GM19193 (cell line): Measurements from ENCODE around the gene ZNF574.

Source experiments
- POLR2A ChIP-seq: IDR thresholded peaks from 4 replicates; pipeline ENCODE4 v1.6.1; 2011; ENCODE audit not compliant: insufficient read depth, insufficient read length; ENCODE audit errors: extremely low read depth

Gene ZNF574

GRCh38 chr19:42088471-42089190 is 12.7 kb downstream of the ZNF574 start:
- no peak for TF ChIP-seq POLR2A

DNA sequence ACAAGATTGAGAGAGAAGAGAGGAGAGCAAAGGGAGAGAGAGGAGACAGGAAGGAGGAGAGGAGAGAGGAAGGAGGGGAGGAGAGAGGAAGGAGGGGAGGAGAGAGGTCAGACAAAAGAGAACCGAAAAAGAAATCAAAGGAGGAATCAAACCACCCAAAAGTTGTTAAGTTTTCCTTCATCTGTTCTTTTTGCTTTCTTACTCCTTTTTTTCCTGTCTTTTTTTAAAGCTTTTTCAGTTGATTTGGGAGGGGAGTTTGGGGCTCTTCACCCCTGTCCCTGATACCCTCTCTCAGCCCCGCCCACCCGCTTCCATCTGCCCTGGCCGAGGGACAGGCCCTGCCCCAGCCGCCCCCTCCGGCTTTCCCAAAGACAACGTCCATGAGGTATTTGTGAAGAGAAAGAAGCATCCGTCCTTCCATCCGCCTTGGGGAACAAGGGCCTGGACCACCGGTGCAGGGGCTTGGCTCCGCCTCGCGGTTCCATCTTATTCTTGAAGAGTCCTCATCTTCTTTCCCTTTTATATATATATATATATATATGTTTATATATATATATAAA is 13.3 kb downstream of the ZNF574 start:
- TF ChIP-seq POLR2A: no peak

- peak; percentile 18 for TF ChIP-seq POLR2A
Measured at GRCh38 chr19:42089772-42090171, 13.8 kb downstream of the ZNF574 start.

DNA sequence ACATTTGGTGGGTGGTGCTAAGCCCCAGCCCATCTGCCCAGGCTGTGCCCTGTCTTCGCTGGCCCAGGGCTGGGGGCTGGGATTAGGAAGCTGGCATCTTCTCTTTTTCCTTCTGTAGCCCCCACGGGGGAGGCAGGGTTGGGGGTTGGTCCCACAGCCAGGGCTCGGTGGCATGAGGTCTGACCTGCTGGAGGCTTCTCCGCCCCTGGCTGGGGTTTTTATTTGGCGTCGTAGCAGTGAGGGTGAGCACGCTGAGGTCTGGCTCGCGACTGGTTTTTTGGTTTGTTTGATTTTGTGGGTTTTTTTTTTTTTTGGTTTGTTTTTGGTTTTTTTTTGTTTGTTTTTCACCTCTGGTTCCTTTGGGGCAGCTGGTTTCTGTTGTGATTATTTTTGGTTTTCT is 14.7 kb downstream of the ZNF574 start:
- TF ChIP-seq POLR2A: no peak

DNA sequence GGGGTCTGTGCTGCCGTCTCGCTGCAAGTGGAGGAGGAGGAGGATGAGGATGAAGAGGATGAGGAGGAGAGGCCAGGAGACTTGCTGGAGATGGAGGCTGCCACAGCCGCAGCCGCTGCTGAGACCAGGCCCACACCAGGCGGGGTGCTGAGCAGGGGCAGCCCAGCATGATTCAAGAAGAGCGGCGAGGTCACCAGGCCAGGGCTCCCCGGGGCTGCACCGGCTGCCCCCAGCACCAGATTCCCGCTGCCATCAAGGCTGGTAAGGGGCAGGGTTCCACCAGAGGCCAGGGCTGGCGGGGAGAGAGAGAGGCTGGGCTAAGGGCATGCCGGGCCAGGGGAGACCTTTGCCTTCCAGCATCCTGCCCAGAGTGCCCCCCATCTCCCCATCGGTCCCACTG is 15.3 kb downstream of the ZNF574 start:
- no peak for TF ChIP-seq POLR2A

DNA sequence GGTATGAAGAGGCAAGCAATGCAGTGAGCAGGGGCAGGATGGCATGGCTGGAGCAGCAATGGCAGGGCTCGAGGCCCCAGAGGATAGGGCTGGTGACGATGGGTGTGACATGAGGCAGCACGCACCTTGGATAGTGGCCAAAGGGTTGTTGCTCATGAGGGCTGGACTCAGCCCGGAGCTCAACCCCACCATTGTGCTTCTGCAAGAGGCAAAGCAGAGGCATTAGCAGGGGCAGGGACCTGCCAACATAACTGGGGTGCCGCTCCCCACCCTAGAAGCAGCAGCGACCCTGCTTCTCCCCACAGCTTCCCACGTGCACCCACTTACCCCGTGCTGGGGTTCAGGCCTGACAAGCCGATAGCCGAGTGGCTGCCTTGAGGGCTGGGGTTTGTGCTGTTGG is 15.8 kb downstream of the ZNF574 start:
- no peak for TF ChIP-seq POLR2A

DNA sequence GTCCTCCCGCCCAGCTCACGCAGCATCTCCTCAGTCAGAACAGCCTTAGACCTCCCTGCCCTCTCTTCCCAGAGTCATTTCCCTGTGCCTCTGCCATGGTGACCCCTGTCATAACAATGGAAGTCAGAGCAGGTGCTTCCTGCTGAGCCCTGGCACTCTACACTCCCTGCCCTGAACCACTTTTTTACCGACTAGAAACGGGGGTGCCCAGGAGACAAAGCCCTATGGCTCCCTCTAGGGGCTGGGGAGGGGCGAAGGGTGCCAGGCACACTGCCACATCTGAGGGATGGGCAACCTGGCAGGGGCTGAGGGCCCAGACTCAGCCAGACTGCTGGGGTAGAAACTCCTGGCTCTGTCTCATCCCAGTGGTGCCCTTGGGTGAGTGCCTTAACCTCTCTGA is 16.4 kb downstream of the ZNF574 start:
- TF ChIP-seq POLR2A: peak; percentile 12

- TF ChIP-seq POLR2A: no peak
Measured at GRCh38 chr19:42093505-42093904, 17.5 kb downstream of the ZNF574 start.

DNA sequence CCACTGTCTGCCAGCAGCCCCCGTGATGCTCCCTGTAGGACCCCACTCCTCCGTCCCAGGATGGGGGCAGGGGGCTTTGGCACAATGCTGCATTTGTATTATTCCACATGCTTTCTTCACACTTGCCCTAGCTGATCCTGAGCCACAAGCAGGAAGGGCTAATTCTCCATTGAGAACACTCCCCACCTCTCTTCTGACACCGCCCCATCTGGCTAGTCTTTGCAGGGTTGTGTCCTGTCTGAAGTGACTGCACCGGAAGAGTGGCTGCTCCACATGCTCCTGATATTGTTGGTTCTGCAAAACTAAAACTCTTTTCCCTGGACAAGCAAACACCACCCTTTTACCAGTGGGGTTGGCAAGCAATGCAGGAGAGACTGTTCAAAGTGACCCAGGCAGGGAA is 18.0 kb downstream of the ZNF574 start:
- TF ChIP-seq POLR2A: no peak

DNA sequence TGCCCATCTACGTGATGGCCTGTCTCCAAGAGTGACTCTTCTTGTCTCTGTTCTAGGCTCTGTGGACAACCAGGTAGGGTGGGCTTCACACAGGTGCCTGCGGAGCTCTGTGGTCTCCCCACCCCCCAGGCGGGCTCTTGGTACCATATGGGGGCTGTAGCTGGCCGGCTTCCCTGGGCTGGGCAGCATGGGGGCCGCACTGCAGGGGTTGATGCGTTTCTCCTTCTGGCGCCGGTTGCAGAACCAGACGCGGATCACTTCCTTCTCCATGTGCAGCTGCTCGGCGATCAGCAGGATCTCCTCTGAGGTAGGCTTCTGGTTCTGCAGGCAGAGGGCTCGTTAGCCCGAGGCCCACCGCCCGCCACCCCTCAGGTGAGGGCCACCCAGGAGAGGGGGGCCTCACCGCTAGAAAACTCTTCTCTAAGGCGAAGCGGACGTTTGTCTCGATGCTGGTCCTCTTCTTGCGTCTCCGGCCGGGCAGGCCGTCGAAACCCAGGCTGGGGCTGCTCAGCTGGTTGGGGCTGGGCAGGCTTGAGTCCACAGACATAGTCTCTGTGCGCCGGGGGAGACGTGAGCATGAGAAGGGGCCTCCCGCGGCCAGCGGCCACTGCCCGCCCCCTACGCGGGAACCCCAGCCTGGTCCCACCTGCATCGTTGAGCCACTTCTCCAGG is 19.3 kb downstream of the ZNF574 start:
- no peak for TF ChIP-seq POLR2A

DNA sequence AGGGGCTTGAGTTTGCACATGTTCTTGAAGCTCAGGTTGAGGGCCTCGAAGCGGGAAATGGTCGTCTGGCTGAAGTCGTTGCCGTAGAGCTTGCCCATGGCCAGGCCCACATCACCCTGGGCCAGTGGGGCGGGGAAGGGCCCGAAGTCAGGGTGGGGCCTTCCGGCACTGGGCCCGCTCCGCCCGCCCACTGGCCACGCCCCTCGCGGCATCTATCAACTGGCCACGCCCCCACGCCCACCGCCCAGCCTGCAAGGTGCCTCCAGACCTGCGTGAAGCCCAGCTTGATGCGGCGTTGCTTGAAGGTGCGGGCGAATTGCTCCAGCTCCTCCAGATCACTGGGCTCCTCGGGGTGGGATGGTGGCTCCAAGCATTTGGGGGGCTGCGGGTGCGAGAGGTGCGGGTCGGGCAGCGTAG is 19.9 kb downstream of the ZNF574 start:
- TF ChIP-seq POLR2A: no peak

GRCh38 chr19:42096255-42096837 is 20.4 kb downstream of the ZNF574 start:
- TF ChIP-seq POLR2A: no peak

DNA sequence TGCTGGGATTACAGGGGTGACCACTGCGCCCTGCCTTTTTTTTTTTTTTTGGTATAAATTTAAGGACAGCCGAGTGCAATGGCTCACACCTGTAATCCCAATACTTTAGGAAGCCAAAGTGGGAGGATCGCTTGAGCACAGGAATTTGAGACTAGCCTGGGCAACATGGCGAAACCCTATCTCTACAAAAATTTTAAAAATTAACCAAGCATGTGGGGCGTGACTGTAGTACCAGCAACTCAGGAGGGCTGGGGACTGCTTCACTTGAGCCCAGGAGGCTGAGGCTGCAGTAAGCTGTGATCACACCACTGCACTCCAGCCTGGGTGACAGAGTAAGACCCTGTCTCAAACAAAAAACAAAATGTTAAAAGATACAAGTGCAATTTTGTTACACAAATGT is 21.5 kb downstream of the ZNF574 start:
- TF ChIP-seq POLR2A: no peak

- no peak for TF ChIP-seq POLR2A
Measured at GRCh38 chr19:42098781-42099180, 22.8 kb downstream of the ZNF574 start.

GRCh38 chr19:42099336-42099925 is 23.5 kb downstream of the ZNF574 start:
- no peak for TF ChIP-seq POLR2A

DNA sequence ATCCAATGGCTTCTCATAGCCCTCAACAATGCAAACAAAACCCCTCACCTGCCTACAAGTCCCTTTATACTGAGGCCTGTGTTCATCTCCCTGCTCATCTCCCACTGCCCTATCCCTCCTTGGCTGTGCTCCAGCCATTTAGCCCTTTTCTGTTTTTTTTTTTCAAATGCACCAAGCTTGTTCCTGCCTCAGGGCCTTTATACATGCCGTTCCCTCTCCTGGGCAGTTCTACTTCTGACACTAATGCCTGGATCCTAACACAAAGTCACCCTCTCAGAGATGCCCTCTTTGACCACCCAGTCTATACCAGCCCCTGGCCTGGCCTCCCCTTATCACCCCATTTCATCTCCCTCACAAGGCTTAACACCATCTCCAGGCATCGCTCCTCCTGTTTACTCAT is 26.9 kb downstream of the ZNF574 start:
- TF ChIP-seq POLR2A: no peak

DNA sequence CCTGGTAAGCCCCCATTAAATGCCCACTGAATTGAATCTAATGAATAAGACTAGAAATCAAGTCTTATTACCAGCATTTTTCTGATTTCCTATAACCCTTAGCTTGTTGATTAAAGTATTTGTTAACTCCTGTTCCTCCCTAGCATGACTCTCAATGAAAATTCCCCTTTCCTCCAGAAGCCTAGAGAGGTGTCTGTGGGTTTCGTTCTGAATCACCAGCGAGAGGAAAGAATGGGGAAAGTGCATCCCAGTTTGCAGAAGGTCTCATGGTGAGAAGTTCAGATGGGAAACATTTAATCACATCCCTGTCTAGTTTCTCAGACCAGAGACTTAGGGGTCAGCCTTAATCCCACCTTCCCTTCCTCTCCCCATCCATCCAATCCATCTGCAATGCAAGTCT is 29.4 kb downstream of the ZNF574 start:
- no peak for TF ChIP-seq POLR2A
